Pancreas (tissue), 10 donors: ENCODE measurements around the gene FAM81A. TPM values are rescaled to one million over a fixed set of nuclear protein-coding genes. Genes with fewer than 3 reads are reported as not detected.

Source experiments
- ATAC-seq, 4 donors: fragments of 200-7000 bp; cut with Tn5 transposase; one replicate each; pipeline versions ENCODE4 v1.8.0 to v1.9.1; 2020; ENCODE audit warnings: mild to moderate bottlenecking in 4 of 4, moderate library complexity in 4 of 4
- DNase-seq, 6 donors: peaks; one replicate each; pipeline ENCODE4 v3.0.0-alpha.2; 2020
- FAIRE-seq: peaks from 2 replicates; lab custom pipeline; 2012; peaks lifted over from hg19 to GRCh38; lab: Jason Lieb, UNC
- H3K27ac ChIP-seq, 4 donors: fragments of 200-600 bp; sonication (generic); 1 replicate in 3 of 4; 2 replicates in 1 of 4; pipeline versions ENCODE4 v1.5.0 to v1.8.0; 2020
- H3K27me3 ChIP-seq, 4 donors: fragments of 200-600 bp; one replicate each; pipeline ENCODE4 v1.8.0; 2021
- H3K36me3 ChIP-seq, 3 donors: fragments of 200-600 bp; sonication (generic) in 1 of 3; one replicate each; pipeline versions ENCODE4 v1.5.0 to v1.8.0; 2020 to 2021
- H3K4me1 ChIP-seq, 3 donors: fragments of 200-600 bp; one replicate each; pipeline ENCODE4 v1.8.0; 2021
- H3K4me3 ChIP-seq, 4 donors: fragments of 200-600 bp; sonication (generic) in 2 of 4; one replicate each; pipeline versions ENCODE4 v1.5.0 to v1.8.0; 2020 to 2021
- H3K9me3 ChIP-seq, 4 donors: fragments of 200-600 bp; one replicate each; pipeline ENCODE4 v1.8.0; 2021
- WGBS, 2 donors: extraction: QIAGEN DNeasy Blood & Tissue Kit; methylation state at CpG; one replicate each; pipeline ENCODE4 v1.1.7; 2013; 5-methylcytosine and 5-hydroxymethylcytosine counted together
- intact Hi-C, 3 donors: fragments of 100-400 bp; cut with DNase I; formaldehyde crosslinking; loops; one replicate each; pipeline versions ENCODE4 v1.11.1 to v1.14.2; 2022
- polyA plus RNA-seq, 2 donors: library from polyadenylated mRNA; stranded (reverse); fragments of 200-250 nt; gene quantifications; one replicate each; pipeline ENCODE4 v1.2.3, GENCODE V29; 2013
- total RNA-seq, 6 donors: library from RNA; stranded (reverse); fragmentation: NEBNext Ultra II Directional in 4 of 6; extraction: Animal tissue kit (Norgen Biotek cat#: 25700) in 4 of 6; gene quantifications; one replicate each; pipeline versions ENCODE4 v1.2.1 to v1.2.4, GENCODE V29; 2021 to 2023
- TF ChIP-seq, protein P1 (sequence below), 4 donors: fragments of 200-600 bp; sonication (generic) in 3 of 4; IDR thresholded peaks; one replicate each; pipeline versions ENCODE4 v1.5.0 to v1.8.0; 2021; ENCODE audit warnings: antibody characterized with exemption in 4 of 4
- donor health status: healthy with polysubstance abuse.
- donor health status: DM: no; HTN: no; CAD: no; lungs with moderate emphysema.
- donor health status: DM: no; HTN: no; CAD: no.
- donor health status: control.
- donor health status: control.
- donor health status: Bipolar disorder and iron deficiency.
- donor health status: DM: yes; HTN: yes; CAD: no.
- donor health status: DM: no; HTN: no; CAD: no.
- donor health status: DM: no; HTN: no; CAD: no.
- donor health status: DM: yes; HTN: yes; CAD: no.

Gene FAM81A
- total and polyA plus RNA-seq, 8 donors: 0.34 to 2.2 (median 0.62) TPM

DNA sequence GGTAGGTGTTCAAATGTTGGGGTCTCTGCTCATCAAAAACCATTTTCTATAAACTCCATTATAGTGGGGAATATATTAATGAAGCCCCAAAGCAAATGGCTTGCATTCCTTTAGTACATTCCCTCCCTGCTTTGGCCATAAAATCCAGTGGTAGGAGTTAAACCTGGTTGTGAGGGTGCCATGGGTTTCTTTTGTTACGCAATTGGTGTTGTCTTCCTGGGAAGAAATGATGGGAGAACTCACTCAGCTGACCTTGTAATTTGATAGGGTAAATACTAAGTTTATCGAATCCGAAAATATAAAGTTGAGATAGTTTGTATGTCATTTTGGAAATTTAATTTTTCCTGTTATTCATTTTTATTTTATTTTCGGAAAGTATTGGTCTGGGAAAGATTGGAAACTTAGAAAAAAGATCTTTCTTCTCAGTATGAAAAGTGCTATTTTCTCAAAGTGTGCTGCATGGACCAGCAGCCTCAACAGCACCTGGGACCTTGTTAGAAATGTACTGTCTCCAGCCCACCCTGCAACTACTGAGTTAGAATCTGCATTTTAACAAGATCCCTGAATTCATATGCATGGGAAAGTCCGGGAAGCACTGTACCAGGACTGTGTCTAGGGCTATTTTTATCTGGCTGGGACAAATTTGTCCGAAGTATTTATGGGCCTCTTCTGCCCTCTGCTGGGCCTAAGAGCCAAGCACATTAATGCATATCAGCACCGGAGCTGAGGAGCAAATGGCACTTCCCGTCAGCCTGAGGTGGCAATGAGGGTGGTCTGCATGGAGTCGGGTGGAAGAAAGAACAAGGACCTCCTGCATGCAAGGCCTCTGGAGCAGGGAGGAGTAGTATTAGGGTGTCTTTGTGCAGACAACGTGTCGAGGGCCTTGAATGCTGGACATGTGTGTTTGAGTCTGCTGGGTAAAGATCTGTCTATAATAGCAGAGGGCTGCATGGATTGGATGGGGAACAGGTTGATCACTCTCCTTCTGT is 54.7 kb downstream of the FAM81A start:
- no peaks in the 10 kb centered on the region for H3K4me1 ChIP-seq
- H3K4me3 ChIP-seq: no peak overlapping the region
- DNase-seq (peak in 5 of 6 donors; percentile 37 to 69 (median 45)), FAIRE-seq (no peak), ATAC-seq (peak; percentile 99 to 100 (median 100))
- no peak overlapping the region for H3K27ac ChIP-seq
- H3K27me3 ChIP-seq: no peaks in the 10 kb centered on the region
- intact Hi-C loops: loop anchor here in 2 of 3 donors (10.0 kb wide), 4 partner anchors 248 to 518 kb away; no protein-coding TSS in a partner anchor
- no peaks in the 10 kb centered on the region for H3K9me3 ChIP-seq
- H3K36me3 ChIP-seq: no peaks in the 10 kb centered on the region
- 6% methylated on average over 11 of the region's 11 CpGs for WGBS, 2 donors
- TF ChIP-seq, protein P1, sequence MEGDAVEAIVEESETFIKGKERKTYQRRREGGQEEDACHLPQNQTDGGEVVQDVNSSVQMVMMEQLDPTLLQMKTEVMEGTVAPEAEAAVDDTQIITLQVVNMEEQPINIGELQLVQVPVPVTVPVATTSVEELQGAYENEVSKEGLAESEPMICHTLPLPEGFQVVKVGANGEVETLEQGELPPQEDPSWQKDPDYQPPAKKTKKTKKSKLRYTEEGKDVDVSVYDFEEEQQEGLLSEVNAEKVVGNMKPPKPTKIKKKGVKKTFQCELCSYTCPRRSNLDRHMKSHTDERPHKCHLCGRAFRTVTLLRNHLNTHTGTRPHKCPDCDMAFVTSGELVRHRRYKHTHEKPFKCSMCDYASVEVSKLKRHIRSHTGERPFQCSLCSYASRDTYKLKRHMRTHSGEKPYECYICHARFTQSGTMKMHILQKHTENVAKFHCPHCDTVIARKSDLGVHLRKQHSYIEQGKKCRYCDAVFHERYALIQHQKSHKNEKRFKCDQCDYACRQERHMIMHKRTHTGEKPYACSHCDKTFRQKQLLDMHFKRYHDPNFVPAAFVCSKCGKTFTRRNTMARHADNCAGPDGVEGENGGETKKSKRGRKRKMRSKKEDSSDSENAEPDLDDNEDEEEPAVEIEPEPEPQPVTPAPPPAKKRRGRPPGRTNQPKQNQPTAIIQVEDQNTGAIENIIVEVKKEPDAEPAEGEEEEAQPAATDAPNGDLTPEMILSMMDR (IDR thresholded peaks at IDR 0.05): peak; percentile 47 to 80 (median 72)

DNA sequence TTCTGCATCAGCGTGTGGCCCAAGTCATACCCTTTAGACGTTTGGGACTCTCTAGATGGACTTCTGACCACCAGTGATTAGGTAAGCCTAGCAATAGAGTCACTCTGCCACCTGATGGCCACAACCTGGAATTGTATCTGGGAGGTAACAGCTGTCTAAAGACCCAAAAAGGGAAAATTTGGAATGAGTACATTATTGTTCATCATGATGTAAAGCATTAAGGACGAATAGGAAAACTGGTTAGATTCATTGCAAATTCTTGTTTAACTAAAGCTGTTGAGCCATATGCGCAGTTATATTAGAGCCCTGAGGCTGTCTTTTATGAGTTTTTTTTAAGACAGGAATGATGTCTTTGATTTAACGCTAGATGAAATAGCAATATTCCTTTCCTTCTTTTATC is 63.6 kb downstream of the FAM81A start:
- H3K27ac ChIP-seq: no peak overlapping the region
- peak in 3 of 4 donors; percentile 66 to 85 (median 70) for ATAC-seq
- no peak overlapping the region for H3K4me3 ChIP-seq
- intact Hi-C loops: no loop called here
- 41 to 43% methylated on average over 5 of the region's 5 CpGs for WGBS, 2 donors
- no peaks in the 10 kb centered on the region for H3K4me1 ChIP-seq
- FAIRE-seq: no peak
- H3K27me3 ChIP-seq: no peaks in the 10 kb centered on the region
- DNase-seq: peak in 3 of 6 donors; percentile 8 to 36 (median 28)
- H3K36me3 ChIP-seq: no peaks in the 10 kb centered on the region
- no peaks in the 10 kb centered on the region for H3K9me3 ChIP-seq
- TF ChIP-seq, protein P1 (IDR thresholded peaks at IDR 0.05): peak; percentile 19 to 43 (median 36)

DNA sequence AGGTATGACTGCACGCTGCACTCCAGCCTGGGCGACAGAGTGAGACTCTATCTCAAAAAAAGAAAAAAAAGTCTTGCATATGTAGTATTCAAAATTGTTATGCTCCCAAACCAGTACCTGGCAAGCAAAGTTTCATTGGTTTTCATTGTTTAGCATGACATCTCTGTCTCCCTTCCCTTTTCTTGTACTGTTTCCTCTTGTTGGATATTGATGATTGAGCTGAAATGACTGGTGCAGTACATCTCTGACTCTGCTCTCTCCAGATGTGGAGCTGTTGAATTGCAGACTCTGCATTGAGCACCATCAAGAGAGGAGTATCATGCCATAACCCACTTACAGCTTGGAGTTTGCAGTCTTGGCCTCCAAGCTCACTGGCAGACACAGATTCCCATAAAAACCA is 77.2 kb downstream of the FAM81A start:
- FAIRE-seq (no peak), DNase-seq (no peak), ATAC-seq (no peak)
- H3K36me3 ChIP-seq: no peaks in the 10 kb centered on the region
- intact Hi-C loops: no loop called here
- no peak overlapping the region for H3K27ac ChIP-seq
- no peak overlapping the region for H3K4me3 ChIP-seq
- WGBS, 2 donors: 82 to 96% methylated on average over 2 of the region's 2 CpGs
- no peaks in the 10 kb centered on the region for H3K9me3 ChIP-seq
- H3K4me1 ChIP-seq: no peaks in the 10 kb centered on the region
- H3K27me3 ChIP-seq: no peaks in the 10 kb centered on the region
- TF ChIP-seq, protein P1 (IDR thresholded peaks at IDR 0.05): no peak

DNA sequence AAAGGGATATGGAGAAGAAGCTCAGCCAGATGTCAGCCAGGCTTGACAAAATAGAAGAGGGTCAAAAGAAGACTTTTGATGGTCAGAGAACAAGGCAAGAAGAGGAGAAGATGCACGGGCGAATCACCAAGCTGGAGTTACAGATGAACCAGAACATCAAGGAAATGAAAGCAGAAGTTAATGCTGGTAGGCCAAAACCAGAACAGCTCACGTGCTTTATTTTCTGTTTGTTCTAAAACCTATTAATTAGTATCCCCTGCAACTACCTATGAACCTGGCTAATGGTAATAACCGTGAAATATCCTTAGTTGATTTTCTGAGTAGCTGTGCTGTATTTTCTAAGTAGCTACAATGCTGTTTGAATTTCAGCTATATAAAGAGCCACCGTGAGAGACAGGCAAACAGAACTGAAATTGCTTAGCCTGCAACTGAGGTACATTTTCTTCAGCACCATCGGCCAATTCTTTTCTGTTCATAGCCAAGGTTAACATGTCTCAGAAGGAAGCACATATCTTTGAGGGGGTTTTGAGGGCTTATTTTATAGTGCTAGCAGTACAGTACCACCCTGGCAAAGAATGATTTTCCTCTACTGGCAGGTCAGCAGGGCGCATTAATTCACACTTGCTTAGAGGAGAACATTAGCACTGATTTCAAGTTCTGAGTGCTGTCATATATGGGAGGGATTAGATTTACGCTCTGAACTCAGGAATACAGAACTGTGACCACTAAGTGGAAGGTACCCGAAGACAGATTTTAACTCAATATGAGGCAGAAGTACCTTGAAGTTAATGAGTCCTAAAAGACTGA is 78.9 kb downstream of the FAM81A start:
- ATAC-seq (peak in 1 of 4 donors; percentile 32), FAIRE-seq (no peak), DNase-seq (no peak)
- 73 to 82% methylated on average over 9 of the region's 9 CpGs for WGBS, 2 donors
- H3K4me3 ChIP-seq: no peak overlapping the region
- H3K4me1 ChIP-seq: no peaks in the 10 kb centered on the region
- H3K9me3 ChIP-seq: no peaks in the 10 kb centered on the region
- no peaks in the 10 kb centered on the region for H3K36me3 ChIP-seq
- intact Hi-C loops: no loop called here
- TF ChIP-seq, protein P1 (IDR thresholded peaks at IDR 0.05): no peak
- H3K27ac ChIP-seq: no peak overlapping the region
- no peaks in the 10 kb centered on the region for H3K27me3 ChIP-seq
